Activated naive CD8-positive, alpha-beta T cell (primary cell): Measurements from ENCODE around the gene UBA1.
"Not testable (repeated sequence)": the region's sequence is repeated elsewhere in the genome, so short reads cannot be mapped to it uniquely, and the experiment has no call there.

Experiments used
- H3K27ac Mint-ChIP-seq: one replicate; pipeline ENCODE4 v1.8.0; 2021; ENCODE audit warnings: mixed read lengths
- H3K27me3 Mint-ChIP-seq: one replicate; pipeline ENCODE4 v1.8.0; 2021; ENCODE audit warnings: mixed read lengths
- H3K36me3 Mint-ChIP-seq: one replicate; pipeline ENCODE4 v1.8.0; 2021; ENCODE audit warnings: mixed read lengths
- H3K4me1 Mint-ChIP-seq: one replicate; pipeline ENCODE4 v1.8.0; 2021; ENCODE audit warnings: low read depth, mixed read lengths
- H3K4me3 Mint-ChIP-seq: one replicate; pipeline ENCODE4 v1.8.0; 2021; ENCODE audit warnings: mild to moderate bottlenecking, mixed read lengths
- H3K9me3 Mint-ChIP-seq: one replicate; pipeline ENCODE4 v1.8.0; 2021; ENCODE audit warnings: low read depth, mixed read lengths

The UBA1 gene

DNA sequence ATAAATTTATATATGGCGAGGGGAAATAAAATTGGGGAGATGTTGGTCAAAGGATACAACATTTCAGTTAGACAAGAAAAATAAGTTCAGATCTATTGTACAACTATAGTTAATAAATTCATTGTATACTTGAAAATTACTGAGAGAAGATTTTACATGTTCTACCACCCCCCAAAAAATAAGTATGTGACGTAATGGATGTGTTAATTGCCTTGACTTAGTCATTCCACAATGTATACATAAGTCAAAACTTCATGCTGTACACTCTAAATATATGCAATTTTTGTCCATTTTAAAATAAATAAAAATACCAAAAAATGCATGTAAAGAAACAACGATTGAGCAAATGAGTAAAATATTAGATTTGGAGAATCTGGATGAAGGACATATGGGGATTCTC, 41.0 kb downstream of the UBA1 start:
- no peaks in the 10 kb centered on the region for H3K27me3 Mint-ChIP-seq
- peaks cover 34% of the 10 kb centered on the region for H3K4me1 Mint-ChIP-seq
- H3K4me3 Mint-ChIP-seq, result peak overlapping the region; percentile 90
- H3K9me3 Mint-ChIP-seq, result no peaks in the 10 kb centered on the region
- H3K36me3 Mint-ChIP-seq, result peaks cover 7% of the 10 kb centered on the region
- no peak overlapping the region for H3K27ac Mint-ChIP-seq

DNA sequence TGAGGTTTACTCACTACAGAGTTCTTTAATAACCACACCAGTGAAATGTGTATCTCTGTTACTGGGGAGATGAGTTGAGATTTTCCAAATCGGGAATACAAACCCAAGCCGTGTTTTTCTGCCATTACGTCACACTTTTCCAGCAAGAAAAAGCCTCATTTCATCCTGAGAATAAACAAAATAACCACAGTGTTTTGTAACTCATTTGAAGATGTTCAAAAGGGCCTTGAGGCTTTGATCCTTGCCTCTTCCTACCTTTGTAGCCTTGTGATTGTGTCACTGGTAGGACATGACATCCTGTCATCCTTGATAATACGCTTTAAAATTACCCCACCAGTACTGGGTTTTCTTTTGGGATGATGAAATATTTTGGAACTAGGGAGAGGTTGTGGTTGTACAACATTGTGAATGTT, 42.1 kb downstream of the UBA1 start:
- Mint-ChIP-seq H3K27me3 (no peaks in the 10 kb centered on the region), H3K4me1 (peaks cover 34% of the 10 kb centered on the region), H3K27ac (peak overlapping the region; percentile 91), H3K36me3 (peaks cover 3% of the 10 kb centered on the region), H3K4me3 (peak overlapping the region; percentile 79), H3K9me3 (no peaks in the 10 kb centered on the region)

DNA sequence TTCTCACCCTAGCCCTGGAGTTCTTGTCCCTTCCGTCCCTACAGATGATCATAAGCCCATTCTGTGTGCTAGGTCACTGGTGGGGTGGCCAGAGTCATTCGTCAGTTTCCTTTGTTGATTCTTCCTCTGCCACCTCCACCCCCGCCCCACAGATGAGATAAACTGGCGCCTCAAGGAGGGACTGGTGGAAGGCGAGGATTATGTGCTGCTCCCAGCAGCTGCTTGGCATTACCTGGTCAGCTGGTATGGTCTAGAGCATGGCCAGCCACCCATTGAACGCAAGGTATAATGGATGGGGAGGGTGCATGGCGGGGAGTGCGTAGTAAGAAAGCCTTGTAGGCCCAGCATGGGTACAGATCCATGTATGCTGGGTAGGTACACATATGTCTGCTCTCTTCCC, 45.6 kb downstream of the UBA1 start:
- Mint-ChIP-seq H3K27me3 (no peaks in the 10 kb centered on the region), H3K4me1 (peaks cover 29% of the 10 kb centered on the region), H3K36me3 (peaks cover 3% of the 10 kb centered on the region), H3K4me3 (no peak overlapping the region), H3K9me3 (no peaks in the 10 kb centered on the region), H3K27ac (peak overlapping the region; percentile 6)

DNA sequence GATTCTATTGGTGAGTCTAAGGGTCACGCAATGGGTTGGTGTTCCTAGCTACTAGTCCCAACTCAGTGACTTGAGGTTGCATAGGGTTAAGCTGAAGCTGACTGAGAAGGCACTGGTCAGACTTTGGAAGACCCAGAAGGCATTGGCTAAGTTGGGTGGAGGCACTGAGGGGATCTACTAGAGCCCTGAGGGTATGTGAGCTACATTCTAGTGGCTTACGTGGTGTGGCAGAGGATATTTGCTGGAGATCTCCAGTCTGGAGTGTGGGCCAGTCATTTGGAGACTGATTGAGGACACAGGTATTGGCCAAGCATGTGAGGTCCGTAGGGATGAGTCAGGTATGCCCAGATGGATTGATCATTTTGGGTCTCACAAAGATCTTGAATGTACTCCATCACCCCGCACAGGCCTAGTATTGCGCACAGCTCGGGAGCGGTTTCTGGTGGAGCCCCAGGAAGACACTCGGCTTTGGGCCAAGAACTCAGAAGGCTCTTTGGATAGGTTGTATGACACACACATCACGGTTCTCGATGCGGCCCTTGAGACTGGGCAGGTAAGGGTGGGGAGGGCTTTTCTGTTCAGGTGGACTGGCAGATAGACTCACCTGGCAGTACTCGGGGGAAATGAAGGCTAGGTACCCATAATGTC, 46.4 kb downstream of the UBA1 start:
- Mint-ChIP-seq H3K4me3 (no peak overlapping the region), H3K36me3 (peaks cover 3% of the 10 kb centered on the region), H3K9me3 (no peaks in the 10 kb centered on the region), H3K27ac (peak overlapping the region; percentile 54), H3K27me3 (no peaks in the 10 kb centered on the region), H3K4me1 (peaks cover 26% of the 10 kb centered on the region)

DNA sequence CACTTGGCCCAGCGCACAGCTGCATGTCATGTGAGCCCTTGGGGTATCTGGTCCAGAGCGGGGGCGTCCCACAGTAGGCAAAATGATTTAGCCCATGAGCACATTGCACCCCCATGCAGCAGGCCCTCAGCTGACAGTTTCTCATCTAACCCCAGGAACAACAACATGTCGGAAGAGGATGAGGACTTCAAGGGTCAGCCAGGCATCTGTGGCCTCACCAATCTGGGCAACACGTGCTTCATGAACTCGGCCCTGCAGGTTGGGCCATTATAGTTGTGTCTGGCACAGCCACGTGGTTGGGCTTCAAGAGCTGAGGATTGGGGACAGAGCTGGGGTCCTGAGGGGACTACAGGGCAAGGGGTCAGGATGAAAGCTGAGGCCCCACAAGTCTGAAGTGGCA, 47.0 kb downstream of the UBA1 start:
- no peak overlapping the region for H3K4me3 Mint-ChIP-seq
- H3K36me3 Mint-ChIP-seq, result no peaks in the 10 kb centered on the region
- no peaks in the 10 kb centered on the region for H3K27me3 Mint-ChIP-seq
- peaks cover 20% of the 10 kb centered on the region for H3K4me1 Mint-ChIP-seq
- H3K9me3 Mint-ChIP-seq, result no peaks in the 10 kb centered on the region
- H3K27ac Mint-ChIP-seq, result no peak overlapping the region

DNA sequence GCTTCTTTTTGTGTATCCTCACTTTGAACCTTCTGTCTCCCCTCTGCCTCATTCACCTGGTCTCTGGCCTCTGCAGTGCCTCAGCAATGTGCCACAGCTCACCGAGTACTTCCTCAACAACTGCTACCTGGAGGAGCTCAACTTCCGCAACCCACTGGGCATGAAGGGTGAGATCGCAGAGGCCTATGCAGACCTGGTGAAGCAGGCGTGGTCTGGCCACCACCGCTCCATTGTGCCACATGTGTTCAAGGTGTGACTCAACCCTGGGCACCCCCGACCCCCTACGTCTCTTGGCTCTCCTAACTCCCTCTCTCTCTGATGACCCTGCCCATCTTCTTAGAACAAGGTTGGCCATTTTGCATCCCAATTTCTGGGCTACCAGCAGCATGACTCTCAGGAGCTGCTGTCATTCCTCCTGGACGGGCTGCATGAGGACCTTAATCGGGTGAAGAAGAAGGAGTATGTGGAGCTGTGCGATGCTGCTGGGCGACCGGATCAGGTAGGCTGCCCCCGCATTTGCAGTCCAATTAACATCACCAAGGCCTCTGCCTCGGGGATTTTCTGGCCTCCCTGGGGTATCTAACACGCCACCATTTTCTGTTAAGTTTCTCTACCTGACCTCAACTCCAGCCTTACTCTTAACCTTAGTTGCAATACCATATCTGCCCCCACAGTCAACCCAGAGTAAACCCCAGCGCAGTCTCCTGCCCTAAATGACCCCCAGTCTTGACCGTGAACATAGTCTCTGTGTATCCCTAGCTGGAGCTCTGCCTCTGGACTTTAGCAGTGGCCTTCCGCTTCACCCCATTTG, 47.8 kb downstream of the UBA1 start:
- Mint-ChIP-seq H3K36me3 (peaks cover 2% of the 10 kb centered on the region), H3K4me1 (peaks cover 12% of the 10 kb centered on the region), H3K9me3 (no peaks in the 10 kb centered on the region), H3K27me3 (no peaks in the 10 kb centered on the region), H3K4me3 (no peak overlapping the region), H3K27ac (no peak overlapping the region)

DNA sequence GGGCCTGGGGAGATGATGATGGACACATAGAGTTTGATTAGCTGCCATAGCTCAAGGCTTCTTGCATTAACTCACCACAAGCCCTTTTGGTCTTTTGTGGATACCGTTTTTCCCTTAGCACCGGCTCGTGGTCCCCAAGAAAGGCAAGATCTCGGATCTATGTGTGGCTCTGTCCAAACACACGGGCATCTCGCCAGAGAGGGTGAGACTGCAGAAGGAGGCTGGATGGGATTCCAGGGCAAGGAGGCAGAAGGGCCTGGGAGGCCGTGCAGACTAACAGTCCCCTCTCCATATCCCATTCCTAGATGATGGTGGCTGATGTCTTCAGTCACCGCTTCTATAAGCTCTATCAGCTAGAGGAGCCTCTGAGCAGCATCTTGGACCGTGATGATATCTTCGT, 48.7 kb downstream of the UBA1 start:
- H3K36me3 Mint-ChIP-seq, result peaks cover 2% of the 10 kb centered on the region
- no peak overlapping the region for H3K4me3 Mint-ChIP-seq
- no peaks in the 10 kb centered on the region for H3K9me3 Mint-ChIP-seq
- peaks cover 3% of the 10 kb centered on the region for H3K4me1 Mint-ChIP-seq
- no peak overlapping the region for H3K27ac Mint-ChIP-seq
- no peaks in the 10 kb centered on the region for H3K27me3 Mint-ChIP-seq

DNA sequence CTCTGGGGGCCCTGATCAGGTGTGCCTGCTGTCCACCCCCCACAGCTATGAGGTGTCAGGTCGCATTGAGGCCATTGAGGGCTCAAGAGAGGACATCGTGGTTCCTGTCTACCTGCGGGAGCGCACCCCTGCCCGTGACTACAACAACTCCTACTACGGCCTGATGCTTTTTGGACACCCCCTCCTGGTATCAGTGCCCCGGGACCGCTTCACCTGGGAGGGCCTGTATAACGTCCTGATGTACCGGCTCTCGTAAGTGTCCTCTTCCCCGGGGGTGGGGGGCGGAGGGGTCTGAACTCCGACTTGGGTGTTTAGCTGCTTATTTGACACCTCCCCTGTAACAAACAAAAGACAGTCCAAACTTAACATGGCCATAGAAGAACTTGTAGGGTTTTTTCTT, 49.7 kb downstream of the UBA1 start:
- H3K9me3 Mint-ChIP-seq, result no peaks in the 10 kb centered on the region

DNA sequence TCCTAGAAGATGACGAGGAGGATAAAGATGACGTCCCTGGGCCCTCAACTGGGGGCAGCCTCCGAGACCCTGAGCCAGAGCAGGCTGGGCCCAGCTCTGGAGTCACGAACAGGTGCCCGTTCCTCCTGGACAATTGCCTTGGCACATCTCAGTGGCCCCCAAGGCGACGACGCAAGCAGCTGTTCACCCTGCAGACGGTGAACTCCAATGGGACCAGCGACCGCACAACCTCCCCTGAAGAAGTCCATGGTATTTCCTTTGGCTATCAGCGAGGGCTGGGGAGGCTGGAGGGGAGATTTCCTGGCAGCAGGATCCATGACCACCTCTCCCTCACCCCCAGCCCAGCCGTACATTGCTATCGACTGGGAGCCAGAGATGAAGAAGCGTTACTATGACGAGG, 51.0 kb downstream of the UBA1 start:
- no peaks in the 10 kb centered on the region for H3K27me3 Mint-ChIP-seq
- H3K27ac Mint-ChIP-seq, result no peak overlapping the region
- no peaks in the 10 kb centered on the region for H3K9me3 Mint-ChIP-seq
- no peaks in the 10 kb centered on the region for H3K4me1 Mint-ChIP-seq
- no peak overlapping the region for H3K4me3 Mint-ChIP-seq
- peaks cover 2% of the 10 kb centered on the region for H3K36me3 Mint-ChIP-seq

More for the DNA sequence above, 49.7 kb downstream of the UBA1 start:
- Mint-ChIP-seq H3K27me3 (no peaks in the 10 kb centered on the region), H3K4me1 (no peaks in the 10 kb centered on the region), H3K36me3 (peaks cover 2% of the 10 kb centered on the region), H3K4me3 (no peak overlapping the region), H3K27ac (no peak overlapping the region)

DNA sequence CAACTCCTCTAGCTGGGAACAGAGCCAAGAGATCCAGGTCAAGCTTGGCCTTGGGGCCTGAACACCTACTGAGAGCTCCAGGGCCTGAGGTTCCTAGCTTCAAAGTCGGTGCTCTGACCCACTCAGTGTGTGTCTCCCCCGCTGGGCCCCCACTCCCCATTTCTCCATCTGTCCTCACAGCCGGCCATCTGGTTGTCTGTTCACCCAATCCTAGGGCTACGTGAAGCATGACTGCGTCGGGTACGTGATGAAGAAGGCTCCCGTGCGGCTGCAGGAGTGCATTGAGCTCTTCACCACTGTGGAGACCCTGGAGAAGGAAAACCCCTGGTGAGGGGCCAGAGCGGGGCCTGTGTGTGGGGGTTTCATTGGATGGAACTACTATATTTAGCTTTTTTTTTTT, 51.5 kb downstream of the UBA1 start:
- Mint-ChIP-seq H3K27ac (no peak overlapping the region), H3K27me3 (no peaks in the 10 kb centered on the region), H3K4me3 (no peak overlapping the region), H3K9me3 (no peaks in the 10 kb centered on the region), H3K4me1 (no peaks in the 10 kb centered on the region), H3K36me3 (peaks cover 2% of the 10 kb centered on the region)

DNA sequence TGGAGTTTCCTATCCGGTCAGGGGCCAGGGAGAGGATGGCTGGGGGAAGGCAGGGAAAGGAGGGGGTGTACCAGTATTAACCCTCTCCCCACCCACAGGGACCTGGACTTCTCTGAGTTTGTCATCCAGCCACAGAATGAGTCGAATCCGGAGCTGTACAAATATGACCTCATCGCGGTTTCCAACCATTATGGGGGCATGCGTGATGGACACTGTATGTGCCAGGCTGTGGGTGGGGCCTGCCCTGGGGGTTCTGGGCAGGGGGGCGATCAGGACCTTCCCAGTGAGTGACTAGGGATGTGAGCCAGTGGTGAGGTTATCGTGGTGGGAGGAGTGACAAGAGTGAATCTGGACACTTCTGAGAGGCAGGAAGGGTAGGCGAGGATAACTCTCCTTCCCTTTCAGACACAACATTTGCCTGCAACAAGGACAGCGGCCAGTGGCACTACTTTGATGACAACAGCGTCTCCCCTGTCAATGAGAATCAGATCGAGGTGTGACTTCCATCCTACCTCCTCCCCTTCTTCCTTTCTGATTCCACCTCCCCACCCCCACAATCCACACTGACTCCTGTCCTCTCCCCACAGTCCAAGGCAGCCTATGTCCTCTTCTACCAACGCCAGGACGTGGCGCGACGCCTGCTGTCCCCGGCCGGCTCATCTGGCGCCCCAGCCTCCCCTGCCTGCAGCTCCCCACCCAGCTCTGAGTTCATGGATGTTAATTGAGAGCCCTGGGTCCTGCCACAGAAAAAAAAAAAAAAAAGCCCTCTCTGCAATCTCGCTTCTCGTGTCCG, 53.8 kb downstream of the UBA1 start:
- H3K9me3 Mint-ChIP-seq, result no peaks in the 10 kb centered on the region
- H3K27me3 Mint-ChIP-seq, result no peaks in the 10 kb centered on the region
- H3K36me3 Mint-ChIP-seq, result peaks cover 2% of the 10 kb centered on the region
- H3K27ac Mint-ChIP-seq, result peak overlapping the region; percentile 73
- H3K4me3 Mint-ChIP-seq, result no peak overlapping the region
- H3K4me1 Mint-ChIP-seq, result no peaks in the 10 kb centered on the region

DNA sequence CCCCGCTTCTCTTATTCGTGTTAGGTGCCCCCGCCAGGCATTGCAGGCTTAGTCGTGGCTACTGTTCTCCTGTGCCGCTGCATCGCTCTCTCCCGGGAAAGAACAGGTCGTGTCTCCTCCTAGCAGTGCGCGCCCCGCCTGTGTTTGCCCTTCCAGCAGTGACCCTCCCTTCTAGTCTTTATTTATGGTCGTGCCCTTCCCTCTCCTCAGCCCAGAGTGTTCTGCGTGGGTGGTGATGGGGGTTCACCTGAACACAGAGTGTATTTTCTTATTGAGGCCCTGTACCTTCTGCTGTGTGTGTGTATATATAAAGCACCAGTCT, 54.3 kb downstream of the UBA1 start:
- Mint-ChIP-seq H3K9me3 (no peaks in the 10 kb centered on the region), H3K27me3 (no peaks in the 10 kb centered on the region), H3K4me3 (no peak overlapping the region), H3K4me1 (no peaks in the 10 kb centered on the region), H3K36me3 (peaks cover 2% of the 10 kb centered on the region), H3K27ac (peak overlapping the region; percentile 73)

DNA sequence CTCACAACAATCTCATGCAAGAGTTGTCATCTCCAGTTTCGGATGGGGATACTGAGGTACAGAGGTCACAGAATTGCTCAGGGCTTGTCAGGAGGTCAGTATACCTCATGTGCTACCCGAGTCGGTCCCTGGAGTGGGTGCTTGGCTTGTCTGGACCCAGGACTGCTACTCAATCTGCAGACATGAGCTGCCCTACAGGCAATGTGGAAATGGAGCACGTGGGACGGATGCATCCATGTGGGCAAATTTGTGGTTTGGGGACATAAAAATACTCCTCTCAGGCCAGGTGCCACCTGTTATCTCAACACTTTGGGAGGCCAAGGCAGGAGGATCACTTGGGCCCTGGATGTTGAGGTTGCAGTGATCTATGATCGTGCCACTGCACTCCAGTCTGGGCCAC, 54.9 kb downstream of the UBA1 start:
- H3K27me3 Mint-ChIP-seq, result no peaks in the 10 kb centered on the region
- H3K4me1 Mint-ChIP-seq, result no peaks in the 10 kb centered on the region
- H3K36me3 Mint-ChIP-seq, result peaks cover 2% of the 10 kb centered on the region
- no peaks in the 10 kb centered on the region for H3K9me3 Mint-ChIP-seq
- H3K27ac Mint-ChIP-seq, result peak overlapping the region; percentile 16
- no peak overlapping the region for H3K4me3 Mint-ChIP-seq

DNA sequence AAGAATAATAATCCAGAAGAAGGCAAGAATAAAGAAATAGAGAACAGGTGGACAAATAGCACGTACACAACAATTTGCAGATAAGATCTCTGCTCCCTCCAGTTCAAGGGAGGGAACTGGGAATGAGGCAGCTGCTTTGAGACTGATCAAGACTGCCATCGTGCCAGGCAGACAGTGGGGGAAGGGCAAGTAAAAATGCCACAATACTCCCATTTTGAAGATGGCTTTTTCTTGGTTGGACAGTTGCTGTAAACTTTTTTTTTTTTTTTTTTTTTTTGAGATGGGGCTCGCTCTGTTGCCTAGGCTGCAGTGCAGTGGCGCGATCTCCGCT, 56.4 kb downstream of the UBA1 start:
- Mint-ChIP-seq H3K4me3 (no peak overlapping the region), H3K27ac (no peak overlapping the region), H3K27me3 (no peaks in the 10 kb centered on the region), H3K9me3 (no peaks in the 10 kb centered on the region), H3K36me3 (peaks cover 2% of the 10 kb centered on the region), H3K4me1 (no peaks in the 10 kb centered on the region)

DNA sequence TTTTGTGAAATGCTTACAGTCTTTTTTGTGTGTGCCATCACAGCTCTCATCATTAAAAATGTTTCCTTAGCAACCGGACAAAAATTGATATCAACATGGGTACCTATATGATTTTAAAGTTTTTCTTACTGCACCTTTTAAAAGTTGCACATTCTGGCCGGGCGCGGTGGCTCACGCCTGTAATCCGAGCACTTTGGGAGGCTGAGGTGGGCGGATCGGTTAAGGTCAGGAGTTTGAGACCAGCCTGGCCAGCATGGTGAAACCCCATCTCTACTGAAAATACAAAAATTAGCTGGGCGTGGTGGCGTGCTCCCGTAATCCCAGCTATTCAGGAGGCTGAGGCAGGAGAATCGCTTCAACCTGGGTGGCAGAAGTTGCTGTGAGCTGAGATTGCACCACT, 64.0 kb downstream of the UBA1 start:
- not testable (repeated sequence) for H3K27me3 Mint-ChIP-seq, H3K27ac Mint-ChIP-seq, H3K4me3 Mint-ChIP-seq, H3K4me1 Mint-ChIP-seq, H3K9me3 Mint-ChIP-seq, H3K36me3 Mint-ChIP-seq
